ENCODE measurements around the gene AKR7A3.
"Not testable (repeated sequence)": the region's sequence is repeated elsewhere in the genome, so short reads cannot be mapped to it uniquely, and the experiment has no call there.

Gene AKR7A3

GRCh38 chr1:19287436-19288185 lies 959 bp downstream of the AKR7A3 start:
- DNase-seq = no peak

- DNase-seq = not testable (repeated sequence)
These were observed 2.8 kb downstream of the AKR7A3 start for GRCh38 chr1:19285807-19286206.

- DNase-seq = not testable (repeated sequence)
These were observed 3.2 kb downstream of the AKR7A3 start for GRCh38 chr1:19285366-19285765.

- no peak for DNase-seq
These were observed 3.7 kb downstream of the AKR7A3 start for GRCh38 chr1:19284881-19285280.

- no peak for DNase-seq
These were observed 4.7 kb downstream of the AKR7A3 start for GRCh38 chr1:19283891-19284290.

GRCh38 chr1:19274636-19275035 lies 13.9 kb downstream of the AKR7A3 start:
- DNase-seq = no peak

- DNase-seq = not testable (repeated sequence)
These were observed 14.6 kb downstream of the AKR7A3 start for GRCh38 chr1:19273844-19274531.

GRCh38 chr1:19273106-19273843 lies 15.3 kb downstream of the AKR7A3 start:
- no peak for DNase-seq

- no peak for DNase-seq
These were observed 16.5 kb downstream of the AKR7A3 start for GRCh38 chr1:19272064-19272463.

- not testable (repeated sequence) for DNase-seq
These were observed 18.2 kb downstream of the AKR7A3 start for GRCh38 chr1:19270343-19270730.

- DNase-seq = not testable (repeated sequence)
These were observed 18.9 kb downstream of the AKR7A3 start for GRCh38 chr1:19269427-19270342.

GRCh38 chr1:19268445-19268844 lies 20.1 kb downstream of the AKR7A3 start:
- no peak for DNase-seq

- no peak for DNase-seq
These were observed 25.8 kb downstream of the AKR7A3 start for GRCh38 chr1:19262744-19263143.

GRCh38 chr1:19262047-19262446 lies 26.5 kb downstream of the AKR7A3 start:
- no peak for DNase-seq

- DNase-seq = no peak
These were observed 28.1 kb downstream of the AKR7A3 start for GRCh38 chr1:19260211-19261138.

- DNase-seq = no peak
These were observed 30.2 kb downstream of the AKR7A3 start for GRCh38 chr1:19258353-19258752.

GRCh38 chr1:19257178-19257914 lies 31.2 kb downstream of the AKR7A3 start:
- DNase-seq = no peak

- DNase-seq = not testable (repeated sequence)
These were observed 32.3 kb downstream of the AKR7A3 start for GRCh38 chr1:19256301-19256700.

- no peak for DNase-seq
These were observed 33.3 kb downstream of the AKR7A3 start for GRCh38 chr1:19255288-19255687.

- DNase-seq = no peak
These were observed 34.2 kb downstream of the AKR7A3 start for GRCh38 chr1:19254416-19254815.

All from activated T-cell treated with anti-CD3 and anti-CD28 coated beads for 4 hours (primary cell).